GM12878 (cell line): ENCODE measurements around the gene CD72. TPM values are rescaled to one million over a fixed set of nuclear protein-coding genes. Genes with fewer than 3 reads are reported as not detected.

Source experiments
- ATAC-seq: fragments of 200-7000 bp; cut with Tn5 transposase; 3 replicates; pipeline ENCODE4 v1.9.1; 2020; ENCODE audit warnings: mild to moderate bottlenecking, moderate library complexity
- BruUV-seq: library from RNA; stranded (reverse); fragments of 400-500 nt; replicated peaks from 2 replicates; lab custom pipeline; 2021; lab: Mats Ljungman, UMichigan
- CTCF ChIA-PET: fragments of 300-600 bp; sonication (Branson Sonifier 250); formaldehyde crosslinking; extraction: SDS; loops from one replicate; lab custom pipeline; 2021; ENCODE audit warnings: inconsistent platforms; lab: Yijun Ruan, JAX
- POLR2A ChIA-PET: fragments of 350-600 bp; formaldehyde crosslinking; extraction: SDS; loops from one replicate; lab custom pipeline; 2021; ENCODE audit warnings: inconsistent platforms; lab: Charles Lee
- RAD21 ChIA-PET: fragments of 300-600 bp; sonication (Branson Sonifier 250); formaldehyde crosslinking; loops from one replicate; lab custom pipeline; 2023; ENCODE audit warnings: antibody characterized with exemption; ENCODE audit not compliant: unreplicated experiment; lab: Charles Lee
- SMC1A ChIA-PET: fragments of 300-600 bp; sonication (Branson Sonifier 250); formaldehyde crosslinking; loops from one replicate; lab custom pipeline; 2023; ENCODE audit not compliant: unreplicated experiment, uncharacterized antibody; lab: Charles Lee
- DNase-seq: peaks from one replicate; pipeline ENCODE4 v3.0.0-alpha.2; 2011; ENCODE audit warnings: low read depth, low spot score
- FAIRE-seq: peaks from 3 replicates; lab custom pipeline; 2011; peaks lifted over from hg19 to GRCh38; lab: Jason Lieb, UNC
- H2AFZ ChIP-seq: 2 replicates; pipeline ENCODE4 v1.6.0; 2011; ENCODE audit warnings: low read depth, low read length, control low read depth; ENCODE audit not compliant: control insufficient read depth
- H3K27ac ChIP-seq: 2 replicates; pipeline ENCODE4 v1.5.1; 2011; ENCODE audit warnings: control low read depth; ENCODE audit not compliant: control insufficient read depth, insufficient read depth
- H3K27me3 ChIP-seq, 2 experiments: replicated peaks in 1 of 2; 2 replicates each; pipeline versions ENCODE4 v1.6.0 to v1.6.1; 2011; ENCODE audit warnings: low read length in 1 of 2; ENCODE audit not compliant: control insufficient read depth in 2 of 2, insufficient read depth in 2 of 2
- H3K36me3 ChIP-seq, 2 experiments: 2 replicates each; pipeline ENCODE4 v1.5.1; 2011; ENCODE audit warnings: low read length in 1 of 2; ENCODE audit not compliant: control insufficient read depth in 2 of 2, insufficient read depth in 2 of 2
- H3K4me1 ChIP-seq: 2 replicates; pipeline ENCODE4 v1.6.1; 2011; ENCODE audit warnings: mild to moderate bottlenecking, low read length, moderate library complexity, mixed read lengths; ENCODE audit not compliant: control insufficient read depth, insufficient read depth
- H3K4me2 ChIP-seq: 2 replicates; pipeline ENCODE4 v1.6.0; 2011; ENCODE audit warnings: control low read depth; ENCODE audit not compliant: control insufficient read depth, insufficient read depth
- H3K4me3 ChIP-seq: fragments of 200-600 bp; sonication (generic); 2 replicates; pipeline ENCODE4 v1.5.1; 2016
- H3K79me2 ChIP-seq: 2 replicates; pipeline ENCODE4 v1.6.0; 2011; ENCODE audit warnings: low read length; ENCODE audit not compliant: control insufficient read depth, insufficient read depth
- H3K9ac ChIP-seq: 2 replicates; pipeline ENCODE4 v1.8.0; 2011; ENCODE audit warnings: low read length, control low read depth, mixed read lengths; ENCODE audit not compliant: control insufficient read depth, insufficient read depth
- H3K9me3 ChIP-seq: replicated peaks from 3 replicates; pipeline ENCODE4 v1.5.1; 2011; ENCODE audit warnings: mild to moderate bottlenecking, low read length; ENCODE audit not compliant: control insufficient read depth, insufficient read depth
- H4K20me1 ChIP-seq: 2 replicates; pipeline ENCODE4 v1.6.0; 2011; ENCODE audit not compliant: control insufficient read depth, insufficient read depth
- ATF2 ChIP-seq: IDR thresholded peaks from 2 replicates; pipeline ENCODE4 v1.6.1; 2012; ENCODE audit warnings: low read length, inconsistent platforms
- BCL11A ChIP-seq: IDR thresholded peaks from 2 replicates; pipeline ENCODE4 v1.6.1; 2011; ENCODE audit warnings: low read depth, low read length
- CBFB ChIP-seq: IDR thresholded peaks from 2 replicates; pipeline ENCODE4 v1.6.1; 2016; ENCODE audit warnings: antibody characterized with exemption, low read depth
- CEBPB ChIP-seq, 2 experiments: fragments of 150-350 bp in 1 of 2; IDR thresholded peaks; 2 replicates each; pipeline ENCODE4 v1.6.1; 2012 to 2014; ENCODE audit warnings: low read depth in 2 of 2, low read length in 2 of 2, borderline replicate concordance in 1 of 2, inconsistent platforms in 1 of 2
- CHD4 ChIP-seq: fragments of 200-600 bp; sonication (generic); IDR thresholded peaks from 2 replicates; pipeline ENCODE4 v1.6.1; 2016; ENCODE audit warnings: mild to moderate bottlenecking
- MLLT1 ChIP-seq: fragments of 450-650 bp; IDR thresholded peaks from 2 replicates; pipeline ENCODE4 v1.6.1; 2016; ENCODE audit warnings: mild to moderate bottlenecking
- NFXL1 ChIP-seq: fragments of 450-650 bp; IDR thresholded peaks from 2 replicates; pipeline ENCODE4 v1.6.1; 2017; ENCODE audit warnings: antibody characterized with exemption, mild to moderate bottlenecking, borderline replicate concordance
- NFYA ChIP-seq: IDR thresholded peaks from 2 replicates; pipeline ENCODE4 v1.6.1; 2011; ENCODE audit warnings: low read depth, mild to moderate bottlenecking, low read length, improper control_type of control experiment, borderline replicate concordance
- SREBF2 ChIP-seq: IDR thresholded peaks from 2 replicates; pipeline ENCODE4 v1.6.1; 2012; ENCODE audit warnings: mild to moderate bottlenecking, low read length
- SUPT20H ChIP-seq: IDR thresholded peaks from 2 replicates; pipeline ENCODE4 v1.6.1; 2011; ENCODE audit warnings: low read depth, mild to moderate bottlenecking, low read length, moderate library complexity, borderline replicate concordance; ENCODE audit not compliant: control insufficient read depth
- TAF1 ChIP-seq: IDR thresholded peaks from 2 replicates; pipeline ENCODE4 v1.6.1; 2011; ENCODE audit warnings: mild to moderate bottlenecking, low read depth, low read length, borderline replicate concordance
- ZBTB33 ChIP-seq: fragments of 450-650 bp; IDR thresholded peaks from 2 replicates; pipeline ENCODE4 v1.6.1; 2017; ENCODE audit warnings: mild to moderate bottlenecking
- ZSCAN29 ChIP-seq: fragments of 450-650 bp; IDR thresholded peaks from 2 replicates; pipeline ENCODE4 v1.6.1; 2017; ENCODE audit warnings: mild to moderate bottlenecking, moderate library complexity
- WGBS: methylation state at CpG from one replicate; pipeline ENCODE4 v1.1.6; 2016; ENCODE audit warnings: low lambda C conversion rate; ENCODE audit not compliant: insufficient replicate concordance, insufficient coverage; ENCODE audit errors: missing lambda C conversion rate; 5-methylcytosine and 5-hydroxymethylcytosine counted together
- in situ Hi-C: fragments of 300-500 bp; cut with MboI; formaldehyde crosslinking; loops from 9 replicates; pipeline ENCODE4 v1.14.3; 2018; ENCODE audit warnings: mixed read lengths
- intact Hi-C: fragments of 100-400 bp; cut with micrococcal nuclease; formaldehyde crosslinking; loops from one replicate; pipeline ENCODE4 v1.14.2; 2022; ENCODE audit not compliant: unreplicated experiment
- polyA plus RNA-seq, 11 experiments: library from polyadenylated mRNA; depleted of rRNA in 4 of 11; unstranded in 6 of 11; stranded (reverse) in 5 of 11; fragments of >200 nt; fragmentation: Nextera tagmentation in 4 of 11; fragmentation: Illumina TruSeq in 1 of 11; extraction: Ambion mirVana in 4 of 11; extraction: Trizol in 1 of 11; gene quantifications; 1 replicate in 1 of 11; 2 replicates in 10 of 11; pipeline versions ENCODE4 v1.2.1 to v1.2.3, GENCODE V29; 2011 to 2016; ENCODE audit warnings: inconsistent platforms in 2 of 11, missing spikeins in 2 of 11, low read depth in 1 of 11
- total RNA-seq, 4 experiments: library from RNA; depleted of rRNA in 3 of 4; stranded (reverse); fragments of >200 nt in 3 of 4; fragmentation: Illumina TruSeq in 1 of 4; extraction: Trizol in 1 of 4; gene quantifications; 2 replicates each; pipeline versions ENCODE4 v1.2.1 to v1.2.3, GENCODE V29; 2013 to 2021

The CD72 gene
- total and polyA plus RNA-seq, 10 of the 15 experiments (the other 5 are each of a cell fraction or from before 2014, with no cell fraction given) = 2.1 to 14.2 (median 4.4) TPM

GRCh38 chr9:35658968-35659220 is 40.7 kb upstream of the CD72 start:
- RAD21 ChIA-PET = interaction anchor here (0.8 to 5.2 kb wide), 11 partner anchors 11 to 543 kb away, joined by 3 to 60 read pairs (median 6); partner anchors contain the start of genes ATOSB, CREB3, TESK1 and TLN1
- Histone ChIP-seq H3K9me3 (no peaks in the 10 kb centered on the region), H3K4me2 (peak overlapping the region; percentile 95), H3K4me1 (peaks cover 32% of the 10 kb centered on the region), H3K4me3 (peak overlapping the region; percentile 85), H3K9ac (peak overlapping the region; percentile 78), H3K79me2 (peaks cover 30% of the 10 kb centered on the region), H2AFZ (peak overlapping the region; percentile 64; the same call in 1 of the 2 replicates), H3K27ac (peak overlapping the region; percentile 90), H3K27me3 (no peaks in the 10 kb centered on the region), H4K20me1 (no peaks in the 10 kb centered on the region), H3K36me3 (peaks cover 6 to 9% of the 10 kb centered on the region in 2 experiments; a peak in 3 of 4 replicates)
- in situ Hi-C loops = no loop called here
- intact Hi-C loops = loop anchor here (1.0 to 10.0 kb wide), 3 partner anchors 55 to 166 kb away; partner anchors contain the start of genes FAM221B and TMEM8B
- POLR2A ChIA-PET = interaction anchor here (0.9 to 10.9 kb wide), 9 partner anchors 10 to 119 kb away, joined by 3 to 163 read pairs (median 7); partner anchors contain the start of genes CD72, CREB3, SIT1 and TESK1
- WGBS = 0% methylated on average over 2 of the region's 2 CpGs
- SMC1A ChIA-PET = interaction anchor here (0.8 to 12.5 kb wide), 9 partner anchors 12 to 224 kb away, joined by 3 to 145 read pairs (median 3); partner anchors contain the start of genes CREB3, SIT1 and TLN1
- ATAC-seq (peak; percentile 4), FAIRE-seq (no peak), DNase-seq (no peak)
- BruUV-seq = no TSS peak
- no peak for TF ChIP-seq ZBTB33
- no peak for TF ChIP-seq ATF2
- no peak for TF ChIP-seq CBFB
- TF ChIP-seq BCL11A = no peak
- TF ChIP-seq NFYA = no peak
- TF ChIP-seq CHD4 = no peak
- TF ChIP-seq MLLT1 = no peak
- TF ChIP-seq TAF1 = no peak
- no peak for TF ChIP-seq CEBPB (IDR thresholded peaks at IDR 0.05; ENCODE audit: borderline replicate concordance in 1 of 2, low read depth in 2 of 2, low read length in 2 of 2)
- no peak for TF ChIP-seq SREBF2
- no peak for TF ChIP-seq SUPT20H
- TF ChIP-seq NFXL1 = no peak
- no peak for TF ChIP-seq ZSCAN29
- CTCF ChIA-PET = interaction anchor here (0.5 to 13.5 kb wide), 16 partner anchors 11 to 224 kb away, joined by 3 to 227 read pairs (median 6); partner anchors contain the start of genes CREB3, GBA2, RGP1 and TLN1
